Right cardiac atrium (tissue), 5 donors: Measurements from ENCODE around the gene AGL. TPM values are rescaled to one million over a fixed set of nuclear protein-coding genes. Genes with fewer than 3 reads are reported as not detected.

Source experiments
- ATAC-seq, 2 donors: fragments of 200-7000 bp; cut with Tn5 transposase; one replicate each; pipeline versions ENCODE4 v1.8.0 to v1.9.1; 2020; ENCODE audit warnings: moderate library complexity in 2 of 2, mild to moderate bottlenecking in 1 of 2
- DNase-seq, 3 donors: peaks; one replicate each; pipeline ENCODE4 v3.0.0-alpha.2; 2020
- H3K27ac ChIP-seq: one replicate; pipeline ENCODE4 v1.5.1; 2013; ENCODE audit warnings: mild to moderate bottlenecking, low read length, control low read depth, moderate library complexity
- H3K27me3 ChIP-seq: one replicate; pipeline ENCODE4 v1.6.1; 2013; ENCODE audit not compliant: control insufficient read depth, insufficient read depth
- H3K4me1 ChIP-seq: one replicate; pipeline ENCODE4 v1.6.1; 2013; ENCODE audit warnings: low read length; ENCODE audit not compliant: control insufficient read depth, insufficient read depth
- H3K4me3 ChIP-seq: one replicate; pipeline ENCODE4 v1.5.1; 2013; ENCODE audit warnings: low read length, control low read depth
- H3K9me3 ChIP-seq: one replicate; pipeline ENCODE4 v1.6.1; 2013; ENCODE audit warnings: low read length; ENCODE audit not compliant: control insufficient read depth
- WGBS: extraction: QIAGEN DNeasy Blood & Tissue Kit; methylation state at CpG from one replicate; pipeline ENCODE4 v1.1.7; 2013; 5-methylcytosine and 5-hydroxymethylcytosine counted together
- intact Hi-C, 4 donors: fragments of 100-400 bp; cut with DNase I; formaldehyde crosslinking; loops; one replicate each; pipeline versions ENCODE4 v1.11.0 to v1.14.0; 2022 to 2023
- long read RNA-seq, 4 donors: library from polyadenylated mRNA; unstranded; transcript quantifications; one replicate each; pipeline ENCODE4 v2.0.0, GENCODE V29; 2020 to 2021
- polyA plus RNA-seq: library from polyadenylated mRNA; stranded (reverse); fragments of 200-250 nt; gene quantifications from one replicate; pipeline ENCODE4 v1.2.3, GENCODE V29; 2013
- total RNA-seq, 4 donors: library from RNA; stranded (reverse); fragmentation: NEBNext Ultra II Directional; extraction: Animal tissue kit (Norgen Biotek cat#: 25700); gene quantifications; one replicate each; pipeline ENCODE4 v1.2.1, GENCODE V29; 2021
- donor health status: healthy with polysubstance abuse.
- donor health status: DM: no; HTN: yes; CAD: no.
- donor health status: DM: no; HTN: no; CAD: no.
- donor health status: DM: no; HTN: yes; CAD: no; lungs with severe emphysema.
- donor health status: DM: yes; HTN: yes; CAD: no.

Gene AGL
- total RNA-seq (10 to 100 TPM; 58.8 to 66.4 (median 62.3) TPM), polyA plus RNA-seq (23.2 TPM)
- long read RNA-seq, donor 1, full-length matches to known transcripts: 13 of 65 reads
- long read RNA-seq, donor 1, partial matches to known transcripts: 39 of 65 reads
- long read RNA-seq, donor 1, other reads (novel, unspliced or antisense): 13 of 65 reads
- long read RNA-seq, donor 2, full-length matches to known transcripts: 6 of 17 reads
- long read RNA-seq, donor 2, partial matches to known transcripts: 10 of 17 reads
- long read RNA-seq, donor 2, other reads (novel, unspliced or antisense): 1 of 17 reads
- long read RNA-seq, donor 3, full-length matches to known transcripts: 58 of 213 reads
- long read RNA-seq, donor 3, partial matches to known transcripts: 107 of 213 reads
- long read RNA-seq, donor 3, other reads (novel, unspliced or antisense): 48 of 213 reads
- long read RNA-seq, donor 4, full-length matches to known transcripts: 6 of 23 reads
- long read RNA-seq, donor 4, partial matches to known transcripts: 15 of 23 reads
- long read RNA-seq, donor 4, other reads (novel, unspliced or antisense): 2 of 23 reads

GRCh38 chr1:99849744-99850458 is at the start of gene AGL:
Gene AGL (plus strand): TSS chr1:99850361. CDS start chr1:99851043, 682 bp downstream.
- DNase-seq (peak; percentile 89 to 95 (median 94)), ATAC-seq (peak; percentile 98 to 99)
- peak within 1 kb of the TSS; percentile 37 for H3K27ac ChIP-seq
- no peaks in the 10 kb centered on the region for H3K27me3 ChIP-seq
- H3K9me3 ChIP-seq: no peaks in the 10 kb centered on the region
- intact Hi-C loops: no loop called here
- peaks cover 1% of the 10 kb centered on the region for H3K4me1 ChIP-seq
- WGBS: under 1% methylated on average over 65 of the region's 65 CpGs
- H3K4me3 ChIP-seq: peak within 1 kb of the TSS; percentile 38

DNA sequence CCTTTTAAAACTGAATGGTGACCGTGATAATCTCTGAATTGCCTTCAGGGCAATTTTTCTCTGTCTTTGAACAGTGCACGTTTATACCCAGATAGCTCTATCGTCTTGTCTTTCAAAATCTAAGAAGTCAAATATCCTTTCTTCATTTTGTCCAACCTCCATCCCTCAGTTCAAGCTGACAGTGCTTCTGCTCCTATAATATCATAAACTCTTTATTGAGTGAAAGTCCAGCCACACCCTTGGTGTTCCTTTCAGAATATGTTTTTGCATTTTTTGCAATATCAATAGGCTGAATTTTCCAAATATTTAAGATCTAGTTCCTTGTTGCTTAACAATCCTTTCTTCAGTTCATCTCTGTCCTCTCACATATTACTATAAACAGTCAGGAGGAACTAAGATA is 48.6 kb upstream of the AGL start:
- no peaks in the 10 kb centered on the region for H3K4me1 ChIP-seq
- ATAC-seq (no peak), DNase-seq (no peak)
- no peaks in the 10 kb centered on the region for H3K27me3 ChIP-seq
- intact Hi-C loops: loop anchor here in 2 of 4 donors (10.0 kb wide), 3 partner anchors 233 to 663 kb away; a partner anchor contains a TSS
- no peaks in the 10 kb centered on the region for H3K9me3 ChIP-seq
- H3K27ac ChIP-seq: no peak overlapping the region
- H3K4me3 ChIP-seq: no peak overlapping the region
- 86% methylated on average over 3 of the region's 3 CpGs for WGBS

DNA sequence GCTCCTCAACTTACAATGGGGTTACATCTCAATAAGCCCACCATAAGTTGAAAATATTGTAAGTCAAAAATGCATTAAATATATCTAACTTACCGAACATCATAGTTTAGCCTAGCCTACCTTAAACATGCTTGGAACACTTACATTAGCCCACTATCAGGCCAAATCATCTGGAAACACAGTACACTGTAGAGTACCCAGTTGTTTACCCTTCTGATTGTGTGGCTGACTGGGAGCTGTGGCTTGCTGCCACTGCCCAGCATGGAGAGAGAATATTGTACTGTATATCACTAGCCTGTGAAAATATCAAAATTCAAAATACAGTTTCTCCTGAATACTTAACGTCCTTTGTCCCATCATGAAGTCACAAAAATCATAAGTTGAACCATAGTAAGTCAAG is 43.3 kb upstream of the AGL start:
- ATAC-seq (no peak), DNase-seq (no peak)
- no peaks in the 10 kb centered on the region for H3K4me1 ChIP-seq
- H3K9me3 ChIP-seq: no peaks in the 10 kb centered on the region
- no peak overlapping the region for H3K4me3 ChIP-seq
- no peaks in the 10 kb centered on the region for H3K27me3 ChIP-seq
- WGBS: 82% methylated on average over 2 of the region's 2 CpGs
- no peak overlapping the region for H3K27ac ChIP-seq
- intact Hi-C loops: loop anchor here (5.0 to 10.0 kb wide), 4 partner anchors 228 to 658 kb away; a partner anchor contains a TSS

- H3K27ac ChIP-seq: no peak overlapping the region
- H3K27me3 ChIP-seq: no peaks in the 10 kb centered on the region
- 7% methylated on average over 7 of the region's 7 CpGs for WGBS
- H3K9me3 ChIP-seq: no peaks in the 10 kb centered on the region
- DNase-seq: no peak
- no peaks in the 10 kb centered on the region for H3K4me1 ChIP-seq
- intact Hi-C loops: loop anchor here (5.0 to 10.0 kb wide), 4 partner anchors 226 to 656 kb away; a partner anchor contains a TSS
- ATAC-seq: peak; percentile 95 to 97
- peak overlapping the region; percentile 22 for H3K4me3 ChIP-seq
These were observed 41.6 kb upstream of the AGL start for GRCh38 chr1:99808391-99809115.

- DNase-seq: no peak
- H3K9me3 ChIP-seq: no peaks in the 10 kb centered on the region
- WGBS: 90% methylated on average over 1 of the region's 1 CpG
These were observed 39.1 kb upstream of the AGL start for GRCh38 chr1:99811075-99811474.

DNA sequence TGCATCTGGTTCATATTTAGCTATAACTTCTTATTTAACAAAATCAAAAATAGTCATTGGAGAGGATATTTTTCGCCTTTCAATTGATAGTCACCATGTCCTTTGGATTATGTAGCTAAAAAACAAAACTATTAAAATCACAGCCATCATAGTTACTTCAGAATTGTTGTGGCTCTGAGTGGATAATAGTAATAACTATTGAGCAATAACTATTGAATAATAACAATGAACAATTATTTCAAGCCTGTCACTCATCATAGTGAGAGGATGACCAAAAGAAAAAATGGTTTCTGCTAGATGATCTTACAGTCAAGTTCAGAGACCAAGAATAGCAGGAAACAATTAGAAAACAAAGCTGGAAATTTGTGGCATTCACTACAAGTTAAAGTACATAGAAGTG is 38.4 kb upstream of the AGL start:
- DNase-seq: no peak
- Histone ChIP-seq H3K27ac (no peak overlapping the region), H3K27me3 (no peaks in the 10 kb centered on the region), H3K9me3 (no peaks in the 10 kb centered on the region), H3K4me3 (no peak overlapping the region), H3K4me1 (no peaks in the 10 kb centered on the region)
- intact Hi-C loops: no loop called here
- ATAC-seq: no peak
- WGBS: 99% methylated on average over 1 of the region's 1 CpG

More at GRCh38 chr1:99811075-99811474, 39.1 kb upstream of the AGL start:
- intact Hi-C loops: no loop called here
- ATAC-seq: no peak
- Histone ChIP-seq H3K4me1 (no peaks in the 10 kb centered on the region), H3K4me3 (no peak overlapping the region), H3K27me3 (no peaks in the 10 kb centered on the region), H3K27ac (no peak overlapping the region)

DNA sequence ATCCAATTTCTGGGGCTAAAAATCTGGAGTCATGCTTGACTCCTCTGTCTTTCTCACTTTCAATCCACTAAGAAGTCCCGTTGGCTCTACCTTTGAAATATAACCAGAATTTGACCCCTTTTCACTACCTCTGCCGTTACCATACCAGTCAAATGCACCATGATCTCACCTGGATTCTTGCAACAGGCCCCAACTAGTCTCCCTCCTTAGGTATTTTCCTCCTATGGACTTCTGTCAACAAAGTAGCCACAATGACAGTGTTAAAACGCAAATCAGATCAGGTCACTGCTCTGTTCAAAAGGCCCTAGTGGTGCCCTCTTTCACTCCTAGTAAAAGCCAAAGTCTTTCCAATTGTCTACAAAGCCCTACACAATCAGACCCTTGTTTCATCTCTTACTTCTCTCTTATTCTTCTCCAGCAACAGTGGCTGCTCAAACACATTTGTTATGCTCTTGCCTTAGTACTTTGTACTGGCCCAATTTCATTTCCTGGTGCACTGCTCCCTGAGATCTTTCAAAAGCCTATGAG is 35.7 kb upstream of the AGL start:
- no peak for DNase-seq
- Histone ChIP-seq H3K4me3 (no peak overlapping the region), H3K4me1 (no peaks in the 10 kb centered on the region), H3K27ac (no peak overlapping the region), H3K27me3 (no peaks in the 10 kb centered on the region), H3K9me3 (no peaks in the 10 kb centered on the region)
- intact Hi-C loops: no loop called here
- 87% methylated on average over 3 of the region's 3 CpGs for whole genome bisulfite sequencing
- ATAC-seq: no peak

DNA sequence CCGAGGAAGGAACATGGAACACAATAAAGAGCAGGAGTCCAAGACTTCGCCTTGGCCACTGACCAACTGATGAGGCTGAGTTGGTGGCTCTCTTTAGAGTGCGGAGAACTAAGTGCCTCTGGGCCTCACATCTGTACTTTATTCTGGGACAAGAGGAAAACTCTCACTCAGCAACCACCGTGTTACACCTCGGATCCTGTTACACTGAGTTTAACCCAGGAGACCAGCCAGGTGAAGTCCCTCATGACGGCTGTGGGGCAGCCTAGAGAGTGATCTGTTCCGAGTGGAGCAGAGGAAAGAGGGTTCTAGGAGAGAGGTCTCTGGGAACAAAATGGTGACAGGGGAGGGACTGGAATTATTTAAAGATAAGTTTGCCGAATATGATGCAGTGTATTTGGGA is 33.5 kb upstream of the AGL start:
- no peak for ATAC-seq
- 63% methylated on average over 8 of the region's 8 CpGs for WGBS
- intact Hi-C loops: no loop called here
- no peaks in the 10 kb centered on the region for H3K9me3 ChIP-seq
- no peaks in the 10 kb centered on the region for H3K27me3 ChIP-seq
- H3K4me1 ChIP-seq: no peaks in the 10 kb centered on the region
- H3K27ac ChIP-seq: no peak overlapping the region
- no peak overlapping the region for H3K4me3 ChIP-seq
- DNase-seq: peak in 1 of 3 donors; percentile 39

- Histone ChIP-seq H3K27ac (peak overlapping the region; percentile 84), H3K9me3 (no peaks in the 10 kb centered on the region), H3K4me3 (no peak overlapping the region), H3K27me3 (no peaks in the 10 kb centered on the region), H3K4me1 (no peaks in the 10 kb centered on the region)
- DNase-seq (no peak), ATAC-seq (peak; percentile 74 to 75)
- intact Hi-C loops: no loop called here
- 72% methylated on average over 3 of the region's 3 CpGs for WGBS
These were observed 32.0 kb upstream of the AGL start for GRCh38 chr1:99818063-99818699.

- H3K27me3 ChIP-seq: no peaks in the 10 kb centered on the region
- H3K9me3 ChIP-seq: no peaks in the 10 kb centered on the region
- no peaks in the 10 kb centered on the region for H3K4me1 ChIP-seq
- H3K27ac ChIP-seq: no peak overlapping the region
- WGBS: 43% methylated on average over 4 of the region's 4 CpGs
- H3K4me3 ChIP-seq: no peak overlapping the region
- no peak for ATAC-seq
- intact Hi-C loops: no loop called here
- no peak for DNase-seq
These were observed 29.6 kb upstream of the AGL start for GRCh38 chr1:99820546-99820945.
